Esophagus muscularis mucosa (tissue), 4 donors: ENCODE measurements around the gene TMEM132E.

Source experiments
- CTCF ChIP-seq, 3 experiments: fragments of 200-600 bp in 2 of 3; fragments of 450-650 bp in 1 of 3; sonication (generic) in 2 of 3; IDR thresholded peaks; one replicate each; pipeline ENCODE4 v1.5.1; 2017 to 2019; ENCODE audit warnings: antibody characterized with exemption in 3 of 3, mild to moderate bottlenecking in 2 of 3, moderate library complexity in 1 of 3
- EP300 ChIP-seq: sonication (generic); formaldehyde crosslinking; IDR thresholded peaks from one replicate; pipeline ENCODE4 v1.6.1; 2017; ENCODE audit warnings: antibody characterized with exemption
- POLR2A ChIP-seq: fragments of 450-650 bp; IDR thresholded peaks from one replicate; pipeline ENCODE4 v1.6.1; 2017; ENCODE audit warnings: antibody characterized with exemption, moderate library complexity, mild to moderate bottlenecking, low read depth
- POLR2AphosphoS5 ChIP-seq, 2 donors: sonication (generic); formaldehyde crosslinking; IDR thresholded peaks; one replicate each; pipeline ENCODE4 v1.6.1; 2017; ENCODE audit warnings: antibody characterized with exemption in 2 of 2

- TF ChIP-seq CTCF (IDR thresholded peaks at IDR 0.05) = no peak
- TF ChIP-seq POLR2A = no peak
- no peak for TF ChIP-seq EP300
- no peak for TF ChIP-seq POLR2AphosphoS5 (IDR thresholded peaks at IDR 0.05)
Observed at GRCh38 chr17:34549966-34550365, 29.4 kb upstream of the TMEM132E start.
